SK-N-DZ (cell line): ENCODE results near the gene LPAR1.

ENCODE experiments used
- DNase-seq: peaks from one replicate; pipeline ENCODE4 v3.0.0-alpha.2; 2015; ENCODE audit warnings: low spot score

Gene LPAR1

DNA sequence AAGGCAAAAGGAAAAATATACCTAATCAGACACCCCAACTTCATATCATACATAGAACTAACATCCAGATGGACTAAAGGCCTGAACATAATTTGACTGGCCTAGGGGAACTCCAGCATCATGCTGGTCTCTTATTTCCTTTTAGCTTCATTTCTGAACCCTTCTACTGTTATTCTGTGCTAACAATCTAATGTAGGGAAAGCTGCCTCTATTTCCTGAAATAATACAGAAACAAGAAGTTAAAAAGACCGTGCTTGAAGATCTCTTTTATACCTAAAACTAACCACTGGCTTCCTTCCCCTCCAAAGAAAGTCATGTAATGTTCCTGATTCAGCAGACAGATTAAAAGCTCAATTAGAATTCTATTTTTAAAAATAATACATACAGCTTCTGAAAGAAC, 36.7 kb downstream of the LPAR1 start:
- DNase-seq, result no peak

DNA sequence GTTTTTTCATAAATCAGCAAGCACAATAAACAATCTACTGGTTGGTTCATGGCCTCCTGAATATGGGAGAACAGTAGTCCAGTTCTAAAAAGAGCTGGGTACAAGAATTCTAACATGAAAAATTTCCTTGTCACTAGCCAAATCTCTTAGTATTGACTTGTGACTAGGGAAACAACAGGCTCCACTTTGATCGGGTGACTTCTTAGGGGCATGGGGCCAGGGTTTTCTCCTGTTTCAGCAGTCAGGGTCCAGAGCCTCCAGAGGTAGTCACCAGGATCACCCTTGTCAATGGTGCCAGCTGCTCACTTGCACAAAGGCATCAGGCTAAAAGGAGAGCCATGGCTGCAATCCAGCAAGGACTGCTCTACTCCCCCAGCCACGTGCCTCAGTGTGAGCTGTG, 38.1 kb downstream of the LPAR1 start:
- no peak for DNase-seq

DNA sequence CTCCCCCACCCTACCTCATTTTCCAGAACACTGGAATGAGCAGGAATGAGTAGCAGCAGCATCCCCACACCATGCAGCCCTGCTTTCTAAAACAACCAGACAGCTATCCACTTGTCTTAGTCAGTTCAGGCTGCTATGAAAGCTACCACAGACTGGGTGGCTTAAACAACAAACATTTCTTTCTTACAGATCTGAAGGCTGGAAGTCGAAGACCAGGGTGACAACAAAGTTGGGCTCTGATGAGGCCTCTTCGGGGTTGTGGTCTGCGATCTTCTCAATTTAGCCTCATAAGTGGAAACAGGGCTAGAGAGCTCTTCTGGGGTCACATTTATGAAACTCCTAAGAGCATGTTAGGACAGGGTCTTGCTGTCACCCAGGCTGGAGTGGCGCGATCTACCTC, 38.9 kb downstream of the LPAR1 start:
- DNase-seq, result no peak

DNA sequence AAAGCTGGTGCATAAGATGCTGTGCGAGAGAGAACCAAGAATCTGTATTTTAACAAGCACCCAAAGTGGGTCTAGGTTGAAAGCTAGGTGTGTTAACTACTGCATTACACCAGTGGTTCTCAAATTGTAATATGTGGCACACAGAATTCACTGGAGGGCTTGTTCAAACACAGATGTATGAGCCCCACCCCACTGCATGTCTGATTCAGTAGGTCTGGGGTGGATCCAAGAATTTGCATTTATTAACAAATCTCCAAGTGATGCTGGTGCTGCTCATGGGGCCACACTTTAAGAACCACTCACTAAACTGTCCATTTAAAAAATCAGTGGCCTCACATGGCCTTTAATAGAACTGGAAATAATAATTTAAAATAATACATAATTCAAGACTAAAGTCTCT, 40.4 kb downstream of the LPAR1 start:
- no peak for DNase-seq

DNA sequence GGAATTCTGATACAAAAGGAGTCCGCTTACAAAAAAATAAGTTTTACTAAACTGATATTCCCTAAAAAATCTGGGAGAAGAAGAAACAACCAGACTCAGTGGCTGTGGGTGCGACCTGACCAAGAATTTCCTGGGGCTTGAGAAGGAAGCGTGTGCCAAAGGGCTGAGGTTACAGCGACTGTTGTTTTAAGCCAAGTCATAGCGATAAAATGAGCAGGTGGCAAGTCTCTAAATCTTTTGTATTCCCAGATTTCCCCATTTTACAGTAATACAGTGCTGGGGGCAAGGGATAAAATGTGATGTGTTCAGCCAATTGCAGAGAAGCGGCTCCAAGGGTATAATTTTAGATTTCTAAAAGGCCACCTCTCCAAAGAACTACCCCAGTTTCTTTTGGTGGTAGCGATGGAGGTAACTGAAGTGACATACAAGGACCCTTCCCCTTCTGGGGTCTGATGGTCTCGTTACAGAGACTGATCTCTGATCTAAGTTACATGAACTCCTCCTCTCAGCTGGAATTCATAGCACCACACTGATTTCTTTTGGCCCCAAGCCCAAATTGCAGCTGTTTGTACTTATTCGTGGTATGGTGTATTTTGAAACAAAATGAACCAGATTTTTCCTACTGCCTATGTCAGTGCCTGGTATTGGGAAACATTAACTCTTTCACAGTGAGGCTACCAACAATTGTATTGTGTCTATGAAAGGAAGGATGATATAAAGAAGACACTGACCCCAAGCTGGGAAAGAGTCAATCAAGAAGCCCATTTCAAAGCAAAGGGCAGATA, 41.6 kb downstream of the LPAR1 start:
- DNase-seq, result no peak

DNA sequence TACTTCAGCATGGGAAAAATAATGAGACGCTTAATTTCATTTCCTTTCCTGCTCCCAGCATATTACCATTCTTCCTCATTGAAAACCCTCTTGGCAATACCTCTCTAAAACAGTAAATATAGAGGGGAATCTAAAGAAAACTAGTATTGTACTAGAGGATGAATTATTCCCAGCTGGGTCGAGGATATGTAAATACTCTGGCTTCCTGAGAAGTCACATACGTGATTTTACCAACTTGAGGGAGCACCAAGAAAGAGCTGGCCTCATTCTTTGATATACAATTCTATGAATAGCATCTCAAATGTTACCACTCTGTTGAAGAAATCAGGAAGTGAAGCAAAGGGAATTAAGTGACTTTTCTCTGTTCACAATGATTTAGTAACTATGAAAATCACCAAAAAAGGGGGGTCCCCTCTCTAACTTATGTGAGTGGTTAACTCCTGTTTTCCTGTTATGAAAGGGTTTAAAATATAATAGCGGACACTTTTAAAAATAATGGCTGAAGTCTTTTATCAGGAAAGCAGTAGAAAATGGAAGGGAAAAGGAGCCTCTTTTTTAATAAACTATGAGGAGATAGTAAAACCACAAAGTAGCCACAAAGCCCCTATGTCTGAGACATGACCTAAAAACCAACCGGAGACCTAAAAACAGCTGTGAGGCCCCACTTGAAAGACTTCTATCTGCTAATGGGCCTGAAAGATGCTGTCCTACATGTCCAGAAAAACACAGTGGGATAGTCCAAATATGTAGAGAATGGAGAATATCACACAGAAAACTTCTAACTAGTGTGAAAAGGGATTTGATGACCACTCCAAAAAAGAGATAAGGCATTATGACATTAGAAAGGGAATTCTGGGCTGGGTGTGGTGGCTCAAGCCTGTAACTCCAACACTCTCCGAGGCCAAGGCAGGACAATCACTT, 42.6 kb downstream of the LPAR1 start:
- DNase-seq, result no peak

DNA sequence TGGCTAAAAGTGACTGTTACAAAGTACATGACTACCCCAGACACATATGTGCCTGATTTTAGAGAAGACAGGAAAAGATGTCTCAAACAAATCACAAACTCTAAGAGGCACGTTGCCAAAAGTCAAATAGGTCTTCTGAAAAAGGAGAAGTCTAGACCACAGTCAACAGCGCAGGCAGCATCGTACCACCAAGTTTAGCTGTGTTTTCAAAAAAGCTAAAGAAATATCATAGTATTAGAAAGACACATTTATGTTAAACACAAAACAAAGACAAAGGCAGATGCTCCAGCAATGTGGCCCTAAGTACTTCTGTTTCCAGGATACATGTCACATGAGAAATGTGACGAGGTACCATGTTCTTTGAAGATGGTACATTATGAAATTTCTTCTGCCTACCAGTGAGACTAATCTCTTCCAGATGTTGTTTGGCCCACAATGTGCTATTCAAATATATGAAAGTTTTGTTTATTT, 43.5 kb downstream of the LPAR1 start:
- DNase-seq, result no peak

DNA sequence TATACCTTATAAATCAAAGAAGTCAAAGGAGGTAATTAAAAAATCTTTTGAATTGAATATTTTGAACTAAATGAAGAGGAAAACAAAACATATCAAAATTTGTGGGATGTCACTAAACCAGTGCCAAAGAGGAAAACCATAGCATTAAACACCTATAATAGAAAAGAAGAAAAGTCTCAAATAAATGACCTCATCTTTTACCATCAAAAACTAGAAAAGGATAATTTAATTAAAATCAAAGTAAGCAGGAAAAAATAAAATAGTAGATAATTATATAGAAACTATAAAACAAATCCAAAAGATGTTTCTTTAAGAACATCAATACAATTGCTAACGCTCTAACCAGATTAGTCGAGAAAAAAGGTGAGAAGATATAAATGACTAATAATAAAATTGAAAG, 47.8 kb downstream of the LPAR1 start:
- DNase-seq, result no peak

DNA sequence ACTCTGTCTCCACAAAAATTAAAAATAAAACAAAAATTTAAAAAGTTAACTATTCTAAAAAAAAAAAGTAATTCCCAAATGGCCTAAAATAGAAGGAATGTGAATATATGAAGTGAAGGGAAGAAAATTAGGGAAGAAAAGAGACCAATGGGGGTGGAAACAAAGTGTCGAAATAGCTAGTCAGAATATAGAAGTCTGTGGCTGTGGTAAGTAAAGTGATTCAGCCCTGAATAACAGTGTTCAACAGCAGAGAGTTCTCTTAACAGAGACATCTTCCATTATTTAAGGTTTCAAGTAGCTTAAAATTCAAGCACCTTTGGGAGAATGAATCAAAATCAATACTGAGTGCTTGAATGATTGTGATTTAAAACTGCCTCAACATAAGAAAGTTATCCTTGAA, 51.7 kb downstream of the LPAR1 start:
- no peak for DNase-seq

DNA sequence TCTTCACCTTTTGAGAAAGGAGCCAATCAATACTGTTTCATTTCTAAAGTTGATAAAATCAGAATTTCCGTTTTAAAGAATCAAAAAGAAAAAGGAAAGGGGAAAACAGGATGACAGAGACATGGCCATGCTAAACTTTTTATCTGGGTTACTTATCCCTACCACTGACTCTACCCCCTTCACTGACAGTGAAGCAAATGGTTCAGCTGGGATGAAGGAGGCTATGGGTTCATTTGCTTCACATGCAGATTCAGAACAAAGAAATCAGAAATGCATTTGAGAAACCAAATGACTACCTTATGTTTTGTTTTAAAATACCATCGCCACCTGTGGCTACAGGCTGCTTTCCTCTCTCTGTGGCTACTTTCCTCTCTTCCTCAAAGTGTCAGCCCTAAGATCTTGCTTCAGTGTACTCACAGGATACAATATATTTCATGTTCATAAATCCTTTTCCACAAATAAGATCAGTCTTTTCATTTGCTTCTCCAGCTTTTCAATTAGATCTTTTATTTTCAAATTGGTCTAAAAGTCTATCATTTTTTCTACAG, 53.3 kb downstream of the LPAR1 start:
- DNase-seq, result no peak

DNA sequence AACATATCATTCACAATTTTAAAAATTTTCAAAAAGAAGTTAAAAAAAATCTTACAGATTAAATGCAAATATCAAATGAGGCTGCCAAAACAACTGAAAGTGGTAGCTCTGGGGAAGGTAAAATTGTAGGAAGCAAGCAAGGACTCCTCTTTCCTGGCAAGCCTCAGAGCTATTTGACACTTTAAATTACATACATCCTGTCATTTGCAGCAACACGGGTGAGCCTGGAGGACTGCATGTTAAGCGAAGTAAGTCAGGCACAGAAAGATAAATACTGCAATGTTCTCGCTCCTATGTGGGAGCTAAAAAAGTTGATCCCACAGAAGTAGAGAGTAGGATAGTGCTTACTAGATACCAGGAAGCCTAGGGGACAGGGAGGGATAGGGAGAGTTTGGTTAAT, 58.0 kb downstream of the LPAR1 start:
- no peak for DNase-seq

DNA sequence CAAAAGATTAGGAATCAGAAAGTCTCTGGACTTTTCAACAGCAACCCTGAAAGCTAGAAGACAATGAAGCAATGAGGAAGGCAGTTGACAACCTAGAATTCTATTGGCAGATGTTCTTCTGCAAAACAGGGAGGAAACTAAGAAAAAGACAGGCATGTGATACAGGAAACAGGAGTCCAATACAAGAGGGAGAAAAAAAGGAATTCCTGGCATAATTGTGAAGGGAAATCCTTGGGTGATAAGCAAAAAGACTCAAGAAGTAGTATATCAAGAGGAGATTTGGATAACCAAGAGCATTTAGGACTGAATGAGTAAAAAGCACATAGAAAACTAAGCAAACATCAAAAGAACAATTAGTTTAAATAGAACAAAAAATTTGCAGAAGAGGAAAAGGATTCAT, 58.6 kb downstream of the LPAR1 start:
- no peak for DNase-seq

DNA sequence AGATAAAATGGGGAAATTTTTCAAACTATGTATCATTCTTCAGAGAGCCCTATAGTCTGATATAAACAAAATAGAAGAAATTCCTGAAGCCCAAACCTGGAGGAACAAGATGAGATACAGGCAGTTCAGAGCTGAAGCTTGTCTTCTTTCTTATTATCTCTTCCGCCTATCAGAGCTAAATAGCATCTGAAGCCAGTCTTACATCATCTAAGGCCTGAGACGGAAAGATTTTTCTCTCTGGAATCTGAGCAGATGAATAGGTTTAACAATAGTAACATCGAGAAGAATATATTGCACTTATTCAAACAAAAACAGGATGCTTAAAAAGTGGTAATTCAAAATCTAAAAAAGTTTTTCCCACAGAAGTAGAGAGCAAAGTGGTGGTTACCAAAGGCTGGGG, 59.8 kb downstream of the LPAR1 start:
- no peak for DNase-seq

DNA sequence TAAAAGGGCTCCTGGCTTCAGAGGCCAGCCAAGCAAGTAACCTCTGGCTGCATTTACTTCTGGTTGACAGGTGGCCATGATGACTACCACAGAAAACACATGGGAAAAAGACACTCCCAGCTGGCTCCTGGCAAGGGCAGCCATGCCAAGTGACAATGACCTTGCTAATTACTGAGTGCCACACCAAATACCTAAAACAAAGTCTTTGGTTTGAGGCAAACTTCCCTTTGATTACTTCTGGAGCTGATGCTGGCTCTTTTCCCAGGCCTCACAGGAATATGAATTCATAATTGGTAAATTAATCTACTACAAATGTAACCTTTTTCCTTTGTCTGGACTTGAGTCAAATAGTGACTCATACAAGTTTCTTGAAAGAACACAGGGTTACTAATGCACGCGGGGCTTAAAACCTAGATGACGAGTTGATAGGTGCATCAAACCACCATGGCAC, 61.0 kb downstream of the LPAR1 start:
- no peak for DNase-seq

DNA sequence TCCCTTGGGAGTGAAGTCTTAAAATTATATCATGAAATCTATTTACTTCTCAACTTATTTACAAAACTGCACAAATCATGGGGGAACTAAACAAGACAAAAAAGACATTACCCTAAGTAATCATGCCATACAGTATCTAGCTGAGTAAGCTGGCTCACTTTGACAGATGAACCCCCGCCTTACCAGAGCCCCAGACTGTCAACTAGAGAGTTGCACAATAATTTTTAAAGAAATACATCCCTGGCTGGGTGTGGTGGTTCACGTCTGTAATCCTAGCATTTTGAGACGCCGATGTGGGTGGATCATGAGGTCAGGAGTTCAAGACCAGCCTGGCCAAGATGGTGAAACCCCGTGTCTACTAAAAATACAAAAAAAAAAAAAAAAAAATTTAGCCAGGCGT, 62.3 kb downstream of the LPAR1 start:
- no peak for DNase-seq

DNA sequence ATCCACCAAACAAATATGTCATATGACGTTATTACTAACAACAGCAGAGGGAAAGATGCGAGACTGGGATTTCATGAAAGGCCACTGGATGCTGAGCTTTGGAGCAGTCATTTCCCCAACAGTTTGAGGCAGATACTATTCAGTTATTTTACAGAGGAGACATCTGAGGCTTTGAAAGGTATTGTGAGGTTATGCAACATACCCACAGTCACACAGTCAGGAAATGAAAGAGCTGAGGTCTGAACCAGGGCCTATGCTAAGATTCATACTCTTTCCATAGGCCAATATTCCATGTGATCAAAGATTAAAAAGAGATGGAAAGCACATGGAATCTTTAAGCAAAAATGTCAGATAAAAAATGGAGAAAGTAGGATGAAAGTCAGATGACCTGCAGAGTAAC, 63.0 kb downstream of the LPAR1 start:
- no peak for DNase-seq

DNA sequence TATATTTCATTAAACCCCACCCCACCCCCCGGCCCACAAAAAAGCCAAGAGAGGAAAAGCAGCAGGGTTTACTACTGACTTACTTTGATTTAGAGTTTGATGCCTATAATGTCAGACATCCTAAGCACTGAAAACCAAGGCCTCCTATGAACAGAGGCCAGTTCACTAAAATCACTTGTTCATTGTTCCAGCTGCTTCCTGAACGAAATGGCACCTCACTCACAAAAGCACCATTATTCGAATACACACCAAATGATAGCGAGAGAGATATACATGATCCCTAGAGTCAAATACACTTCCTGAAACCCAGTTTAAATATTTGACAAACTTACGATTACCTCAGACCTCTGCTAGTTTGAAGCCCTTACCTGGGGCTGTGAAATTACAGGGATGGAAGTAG, 66.6 kb downstream of the LPAR1 start:
- no peak for DNase-seq

DNA sequence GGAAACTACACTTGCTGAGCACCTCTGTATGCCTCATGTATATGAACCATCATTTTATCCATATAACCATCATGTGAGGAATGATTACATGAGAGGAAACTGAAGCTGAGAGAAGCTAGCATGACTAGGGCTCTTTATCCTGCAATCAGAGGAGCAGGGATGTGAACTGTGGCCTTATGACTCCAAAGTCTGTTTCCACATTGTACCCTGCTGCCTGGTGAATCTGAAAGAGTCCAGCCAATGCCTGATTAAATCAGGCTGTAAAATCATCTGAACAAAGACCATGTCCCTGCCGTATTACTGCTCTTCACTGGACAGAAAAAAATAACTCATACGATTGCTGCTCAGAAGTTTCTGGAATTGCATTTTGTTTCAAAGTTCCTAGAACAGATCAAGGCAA, 67.0 kb downstream of the LPAR1 start:
- DNase-seq, result no peak

DNA sequence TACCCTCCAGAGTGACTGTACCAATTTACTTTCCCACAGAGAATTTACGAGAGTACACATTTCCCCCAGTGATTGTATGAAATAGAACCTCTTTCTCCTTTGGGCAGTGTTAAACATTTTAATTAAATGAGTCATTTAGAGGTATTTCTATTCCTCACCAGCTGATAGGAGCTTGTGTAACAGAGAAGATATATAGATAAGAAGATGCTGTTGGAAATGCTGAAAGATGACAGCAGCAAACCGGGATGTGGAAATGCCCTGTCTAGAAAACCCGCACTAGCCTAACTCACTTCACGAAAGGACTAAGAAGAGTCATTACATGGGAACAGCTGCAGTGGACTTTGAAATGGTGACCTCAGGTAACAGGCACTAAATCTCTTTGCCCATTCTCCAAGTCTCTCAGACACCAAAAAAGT, 68.3 kb downstream of the LPAR1 start:
- DNase-seq, result no peak

DNA sequence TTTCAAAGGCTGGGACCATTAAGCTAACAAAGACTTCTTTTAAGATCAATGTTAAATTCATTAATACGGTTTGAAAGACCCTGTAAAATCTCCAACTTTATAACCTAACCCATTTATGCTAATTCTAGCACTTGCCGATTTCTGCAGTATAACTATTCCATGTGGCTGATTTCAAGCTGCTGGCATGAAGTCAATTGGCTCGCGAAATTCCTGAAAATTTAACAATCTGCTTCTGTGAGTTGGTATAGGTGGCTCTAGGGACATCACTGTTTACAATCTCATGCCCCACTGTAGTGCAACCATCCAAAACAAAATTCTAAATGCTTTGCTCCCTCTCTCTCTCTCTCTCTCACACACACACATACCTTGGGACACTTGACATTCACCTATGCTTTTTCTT, 70.2 kb downstream of the LPAR1 start:
- no peak for DNase-seq

DNA sequence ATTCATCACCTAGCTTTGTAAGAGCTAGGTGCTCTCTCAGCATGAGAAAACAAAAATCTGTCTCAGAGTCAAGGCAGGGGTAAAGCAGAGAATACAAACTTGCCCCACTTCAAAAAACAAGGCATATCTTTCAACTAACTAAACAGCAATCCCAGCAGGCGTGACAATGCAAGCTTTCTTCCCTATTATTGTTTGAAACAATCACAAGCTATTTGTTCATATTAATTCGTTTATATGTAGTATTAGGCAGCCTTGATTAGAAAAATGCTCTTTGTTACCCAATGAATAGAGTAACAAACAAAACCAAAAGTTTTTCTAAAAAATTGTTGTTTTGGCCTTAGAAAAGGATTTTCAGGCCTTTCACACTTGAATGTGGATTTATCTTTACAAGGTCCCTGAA, 71.1 kb downstream of the LPAR1 start:
- DNase-seq, result no peak

DNA sequence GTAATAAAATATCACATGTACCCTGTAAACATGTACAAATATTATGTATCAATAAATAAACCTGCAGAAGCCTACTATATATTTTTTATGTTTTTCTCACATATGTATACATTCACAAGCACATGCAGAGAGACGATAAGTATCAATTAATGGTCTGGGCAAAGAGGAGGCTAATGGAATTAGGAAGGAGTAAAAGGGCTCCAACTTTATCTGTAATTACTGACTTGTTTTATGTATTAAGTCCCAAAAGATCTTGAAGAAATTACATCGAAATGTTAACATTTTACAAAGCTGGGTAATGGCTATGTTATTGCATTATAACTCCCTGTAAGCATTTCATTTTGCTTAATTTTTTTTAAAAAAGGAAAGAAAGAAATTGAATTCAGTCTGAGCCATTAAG, 78.0 kb downstream of the LPAR1 start:
- DNase-seq, result peak; percentile 32

DNA sequence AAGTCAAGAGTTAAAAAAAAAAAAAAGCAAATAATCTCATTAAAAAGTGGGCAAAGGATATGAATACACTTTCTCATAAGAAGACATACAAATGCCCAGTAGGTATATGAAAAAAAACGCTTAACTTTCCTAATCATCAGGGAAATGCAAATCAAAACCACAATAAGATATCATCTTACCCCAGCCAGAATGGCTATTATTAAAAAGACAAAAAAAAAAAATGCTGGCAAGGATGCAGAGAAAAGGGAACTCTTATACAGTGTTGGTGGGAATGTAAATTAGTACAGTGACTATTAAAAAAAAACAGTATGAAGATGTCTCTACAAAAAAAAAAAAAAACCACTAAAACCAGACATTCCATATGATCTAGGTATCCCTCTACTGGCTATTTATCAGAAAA, 79.4 kb downstream of the LPAR1 start:
- no peak for DNase-seq
